Measurements from ENCODE around the gene ATP5PO. TPM values are rescaled to one million over a fixed set of nuclear protein-coding genes. Genes with fewer than 3 reads are reported as not detected.

ATP5PO gene
- total and polyA plus RNA-seq, 2 of the 8 experiments (the other 6 are each of a cell fraction or from before 2014, with no cell fraction given): 251 to 267 TPM

DNA sequence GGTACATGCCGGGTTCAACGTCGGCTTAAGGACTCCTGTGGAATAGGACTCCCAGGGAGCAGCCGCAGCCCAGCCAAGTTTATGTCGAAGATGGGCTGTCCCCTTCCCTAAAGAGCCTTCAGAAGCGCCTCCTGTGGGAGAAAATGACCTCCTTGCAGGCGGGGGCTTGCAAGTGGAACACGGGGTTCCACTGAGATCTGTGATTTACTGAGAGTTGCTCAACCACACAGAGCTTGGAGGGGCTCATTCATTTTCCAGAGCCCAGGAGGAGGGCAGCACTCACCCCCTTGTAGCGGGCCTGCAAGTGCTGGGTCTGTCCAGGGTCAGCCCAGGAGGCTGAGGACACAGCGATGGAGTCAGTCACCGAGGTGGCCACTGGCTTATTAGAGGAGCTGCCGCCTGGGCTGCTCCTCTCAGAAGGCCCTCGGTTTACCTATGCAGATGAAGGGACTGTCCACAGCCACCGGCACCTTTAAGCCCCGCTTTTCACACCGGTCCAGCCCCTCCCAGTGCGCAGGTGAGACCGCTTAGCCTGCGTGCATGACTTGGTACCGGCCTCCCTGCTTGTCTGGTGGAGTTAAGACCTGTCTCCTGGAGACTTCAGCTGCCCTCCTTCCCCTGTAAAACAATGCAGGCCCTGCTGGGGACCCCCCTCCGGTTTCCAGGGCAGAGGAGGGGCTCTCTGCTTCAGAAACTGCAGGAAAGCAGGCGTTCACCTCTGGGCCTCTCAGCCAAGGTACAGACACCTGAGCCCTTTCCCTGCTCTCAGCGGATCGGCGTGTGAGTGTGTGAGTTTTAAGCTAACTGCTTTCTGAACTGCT lies 57.5 kb downstream of the ATP5PO start (continued):
- TF ChIP-seq, protein P1, sequence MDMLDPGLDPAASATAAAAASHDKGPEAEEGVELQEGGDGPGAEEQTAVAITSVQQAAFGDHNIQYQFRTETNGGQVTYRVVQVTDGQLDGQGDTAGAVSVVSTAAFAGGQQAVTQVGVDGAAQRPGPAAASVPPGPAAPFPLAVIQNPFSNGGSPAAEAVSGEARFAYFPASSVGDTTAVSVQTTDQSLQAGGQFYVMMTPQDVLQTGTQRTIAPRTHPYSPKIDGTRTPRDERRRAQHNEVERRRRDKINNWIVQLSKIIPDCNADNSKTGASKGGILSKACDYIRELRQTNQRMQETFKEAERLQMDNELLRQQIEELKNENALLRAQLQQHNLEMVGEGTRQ (IDR thresholded peaks at IDR 0.05; ENCODE audit: low read length): no peak
- TF ChIP-seq SP1 (IDR thresholded peaks at IDR 0.05; ENCODE audit: low read depth, low read length): no peak
- no peak for TF ChIP-seq TAF7 (optimal IDR thresholded peaks at IDR 0.05; ENCODE audit: borderline replicate concordance, low read depth, low read length)
- no peak for TF ChIP-seq FOSL1 (IDR thresholded peaks at IDR 0.05; ENCODE audit: insufficient read depth, low read depth, low read length)
- no peak for TF ChIP-seq BRCA1 (IDR thresholded peaks at IDR 0.05; ENCODE audit: low read depth, low read length)
- TF ChIP-seq POLR2A (IDR thresholded peaks at IDR 0.05; ENCODE audit: control extremely low read depth in 1 of 2, low read depth in 2 of 2, low read length in 2 of 2): no peak
- TF ChIP-seq CEBPB (IDR thresholded peaks at IDR 0.05; ENCODE audit: low read depth, low read length): no peak
- no peak for TF ChIP-seq SRF (IDR thresholded peaks at IDR 0.05; ENCODE audit: low read depth, low read length)
- TF ChIP-seq SUZ12 (IDR thresholded peaks at IDR 0.05; ENCODE audit: low read length): no peak
- TF ChIP-seq TAF1 (IDR thresholded peaks at IDR 0.05; ENCODE audit: low read depth, low read length): no peak
- no peak for TF ChIP-seq POU5F1 (IDR thresholded peaks at IDR 0.05; ENCODE audit: low read depth, low read length)
- TF ChIP-seq CBX5 (IDR thresholded peaks at IDR 0.05; ENCODE audit: low read depth, low read length): no peak
- no peak for TF ChIP-seq EGR1 (IDR thresholded peaks at IDR 0.05; ENCODE audit: borderline replicate concordance, low read depth, low read length)
